ENCODE data around the gene SLC16A7. TPM values are rescaled to one million over a fixed set of nuclear protein-coding genes. Genes with fewer than 3 reads are reported as not detected.
A peak's percentile ranks its signal among the peaks of the same experiment; 100 is the strongest.

SLC16A7 gene
- total and polyA plus RNA-seq, 10 of the 15 experiments (the other 5 are each of a cell fraction or from before 2014, with no cell fraction given): 1.5 to 12.9 (median 6.7) TPM

DNA sequence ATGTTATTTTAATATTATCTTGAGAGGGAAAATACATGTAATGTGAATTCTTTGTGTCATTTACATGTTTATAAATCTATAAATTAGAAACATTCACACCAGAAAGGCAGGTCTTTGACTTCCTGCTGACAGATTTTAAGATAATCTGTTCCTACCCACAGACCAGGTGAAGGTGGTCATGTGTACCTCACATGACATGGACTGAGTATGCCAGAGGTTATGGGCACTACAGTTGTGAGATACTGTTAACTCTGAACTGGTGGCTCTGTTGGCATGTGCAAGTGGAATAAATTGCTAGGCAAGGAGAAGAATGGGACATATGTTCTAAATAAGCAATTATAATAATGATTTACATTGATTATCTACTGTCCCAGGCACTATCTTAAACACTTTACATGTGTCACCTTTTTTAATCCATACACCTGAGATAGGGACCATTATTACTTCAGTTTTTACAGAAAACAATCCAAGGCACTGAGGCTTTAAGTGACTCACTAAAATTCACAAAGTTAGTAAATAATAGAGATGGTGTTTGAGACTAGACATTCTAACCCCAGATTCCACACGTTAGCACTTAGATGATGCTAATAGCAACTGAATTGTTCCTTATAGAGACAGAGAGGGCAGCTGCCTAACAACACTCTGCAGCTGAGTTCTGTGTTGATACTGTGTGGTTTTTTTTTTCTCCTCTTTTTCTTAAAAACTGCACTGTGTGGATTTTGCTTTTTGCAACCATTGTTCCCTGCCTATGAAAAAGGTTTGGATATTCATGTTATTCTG, 23.8 kb downstream of the SLC16A7 start:
- ChIA-PET RAD21 (ENCODE audit: unreplicated experiment) (no interaction called here), POLR2A (no interaction called here), SMC1A (ENCODE audit: uncharacterized antibody, unreplicated experiment) (no interaction called here), CTCF (no interaction called here)
- intact Hi-C loops (cut with micrococcal nuclease; ENCODE audit: unreplicated experiment): no loop called here
- FAIRE-seq (no peak), DNase-seq (ENCODE audit: low read depth, low spot score) (no peak), ATAC-seq (peak; percentile 21; the same call in 1 of the 3 replicates)
- Histone ChIP-seq H3K9me3 (replicated peaks; ENCODE audit: control insufficient read depth, insufficient read depth, low read length) (no peaks in the 10 kb centered on the region), H3K4me2 (ENCODE audit: control insufficient read depth, insufficient read depth) (no peak overlapping the region), H3K4me3 (no peak overlapping the region), H2AFZ (ENCODE audit: control insufficient read depth, low read depth, low read length) (no peak overlapping the region), H4K20me1 (ENCODE audit: control insufficient read depth, insufficient read depth) (no peaks in the 10 kb centered on the region), H3K27ac (ENCODE audit: control insufficient read depth, insufficient read depth) (no peak overlapping the region; the same call in 1 of the 2 replicates), H3K36me3 (ENCODE audit: control insufficient read depth in 2 of 2, insufficient read depth in 2 of 2, low read length in 1 of 2) (no peaks in the 10 kb centered on the region; a peak in 1 of 4 replicates), H3K79me2 (ENCODE audit: control insufficient read depth, insufficient read depth, low read length) (no peaks in the 10 kb centered on the region), H3K27me3 (replicated peaks in 1 of 2; ENCODE audit: control insufficient read depth in 2 of 2, insufficient read depth in 2 of 2, low read length in 1 of 2) (no peaks in the 10 kb centered on the region), H3K9ac (ENCODE audit: control insufficient read depth, insufficient read depth, low read length) (no peak overlapping the region), H3K4me1 (ENCODE audit: control insufficient read depth, insufficient read depth, low read length) (no peaks in the 10 kb centered on the region)
- TF ChIP-seq BMI1 (IDR thresholded peaks at IDR 0.05; ENCODE audit: borderline replicate concordance) (no peak), MTA3 (IDR thresholded peaks at IDR 0.05; ENCODE audit: borderline replicate concordance, low read length) (no peak), HDAC6 (IDR thresholded peaks at IDR 0.05; ENCODE audit: unreplicated experiment) (no peak), DPF2 (IDR thresholded peaks at IDR 0.05) (no peak), HDGF (IDR thresholded peaks at IDR 0.05) (no peak), USF1 (IDR thresholded peaks at IDR 0.05; ENCODE audit: borderline replicate concordance, extremely low read length, insufficient read depth, low read depth, low read length) (no peak)
- TF ChIP-seq, protein P1, sequence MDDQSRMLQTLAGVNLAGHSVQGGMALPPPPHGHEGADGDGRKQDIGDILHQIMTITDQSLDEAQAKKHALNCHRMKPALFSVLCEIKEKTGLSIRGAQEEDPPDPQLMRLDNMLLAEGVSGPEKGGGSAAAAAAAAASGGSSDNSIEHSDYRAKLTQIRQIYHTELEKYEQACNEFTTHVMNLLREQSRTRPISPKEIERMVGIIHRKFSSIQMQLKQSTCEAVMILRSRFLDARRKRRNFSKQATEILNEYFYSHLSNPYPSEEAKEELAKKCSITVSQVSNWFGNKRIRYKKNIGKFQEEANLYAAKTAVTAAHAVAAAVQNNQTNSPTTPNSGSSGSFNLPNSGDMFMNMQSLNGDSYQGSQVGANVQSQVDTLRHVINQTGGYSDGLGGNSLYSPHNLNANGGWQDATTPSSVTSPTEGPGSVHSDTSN (IDR thresholded peaks at IDR 0.05; ENCODE audit: insufficient replicate concordance, low read depth, low read length): no peak
- WGBS (ENCODE audit: insufficient coverage, insufficient replicate concordance, low lambda C conversion rate, missing lambda C conversion rate): 5% methylated on average over 1 of the region's 1 CpG
- in situ Hi-C loops (cut with MboI): no loop called here
- no TSS peak for BruUV-seq (replicated peaks)
